Measurements from ENCODE around the gene TENT4B.

Gene TENT4B

DNA sequence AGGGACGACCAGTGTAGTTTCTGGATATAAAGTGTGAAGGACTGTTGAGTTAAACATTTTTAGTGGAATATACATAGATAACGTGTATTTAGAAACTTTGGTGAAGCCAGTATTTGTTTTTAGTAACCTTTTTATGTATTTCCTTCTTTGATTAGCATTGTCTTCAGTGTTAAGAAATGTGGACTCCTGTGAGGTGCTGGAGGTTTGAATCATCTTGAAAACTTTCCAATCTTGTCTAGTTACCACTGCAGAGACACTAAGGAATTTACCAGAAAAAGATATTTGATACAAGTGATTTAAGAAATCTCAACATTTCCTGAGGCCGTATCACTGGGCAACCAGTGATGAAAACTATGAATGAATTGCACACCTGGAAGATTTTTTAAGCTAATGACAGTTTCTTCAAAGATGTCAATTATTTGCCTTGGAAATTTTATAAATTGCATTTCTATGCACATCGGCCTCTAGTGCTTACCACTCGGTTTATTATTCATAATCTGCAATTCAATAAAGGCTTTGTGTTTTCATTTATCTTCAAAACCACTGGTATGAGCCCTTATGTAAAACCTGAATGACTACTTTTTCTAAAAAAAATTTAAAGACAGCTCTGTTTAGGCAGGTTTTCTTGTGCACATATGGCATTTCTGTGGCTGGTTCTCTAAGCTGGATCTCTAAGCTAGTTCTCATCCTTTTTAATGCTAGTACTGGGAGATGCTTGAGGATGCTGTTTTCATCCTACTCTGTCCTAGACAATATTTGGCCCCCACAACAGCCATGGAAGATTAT, 81.9 kb downstream of the TENT4B start:
- no peak for DNase-seq (ENCODE audit: low spot score)

- DNase-seq (ENCODE audit: low spot score) = no peak
These were observed 82.5 kb downstream of the TENT4B start for GRCh38 chr16:50235581-50235980.

DNA sequence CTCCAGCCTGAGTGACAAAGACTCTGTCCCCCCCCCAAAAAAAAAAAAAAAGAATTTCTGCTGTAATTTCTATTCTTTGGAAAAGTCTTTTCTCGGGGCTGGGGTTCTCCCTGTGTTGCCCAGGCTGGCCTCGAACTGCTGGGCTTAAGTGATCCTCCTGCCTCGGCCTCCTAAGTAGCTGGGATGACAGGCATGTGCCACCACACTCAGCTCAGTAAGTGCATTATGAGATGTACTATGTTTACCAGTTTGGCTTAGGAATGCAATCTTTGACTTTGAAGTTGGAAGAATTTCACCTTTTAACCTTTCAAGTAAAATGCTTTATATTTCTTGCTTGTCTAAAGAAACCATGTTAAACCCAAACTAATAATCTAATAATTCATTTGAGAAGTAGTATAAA, 85.2 kb downstream of the TENT4B start:
- DNase-seq (ENCODE audit: low spot score) = no peak

GRCh38 chr16:50238868-50239301, 85.8 kb downstream of the TENT4B start:
- DNase-seq (ENCODE audit: low spot score) = no peak

DNA sequence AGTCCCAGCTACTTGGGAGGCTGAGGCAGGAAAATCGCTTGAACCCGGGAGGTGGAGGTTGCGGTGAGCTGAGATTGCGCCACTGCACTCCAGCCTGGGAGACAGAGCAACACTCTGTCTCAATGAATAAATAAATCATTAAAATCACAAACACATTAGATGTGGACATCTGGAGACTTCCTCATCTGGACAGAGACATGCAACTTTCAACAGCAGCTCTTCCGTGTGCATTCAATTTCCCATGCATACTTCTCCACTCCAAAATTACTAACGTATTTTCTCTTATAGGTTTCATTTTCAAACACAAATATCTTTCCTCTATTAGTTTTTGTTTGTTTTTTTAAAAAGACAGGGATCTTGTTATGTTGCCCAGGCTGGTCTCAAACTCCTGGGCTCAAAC, 89.9 kb downstream of the TENT4B start:
- DNase-seq (ENCODE audit: low spot score) = peak; percentile 57

DNA sequence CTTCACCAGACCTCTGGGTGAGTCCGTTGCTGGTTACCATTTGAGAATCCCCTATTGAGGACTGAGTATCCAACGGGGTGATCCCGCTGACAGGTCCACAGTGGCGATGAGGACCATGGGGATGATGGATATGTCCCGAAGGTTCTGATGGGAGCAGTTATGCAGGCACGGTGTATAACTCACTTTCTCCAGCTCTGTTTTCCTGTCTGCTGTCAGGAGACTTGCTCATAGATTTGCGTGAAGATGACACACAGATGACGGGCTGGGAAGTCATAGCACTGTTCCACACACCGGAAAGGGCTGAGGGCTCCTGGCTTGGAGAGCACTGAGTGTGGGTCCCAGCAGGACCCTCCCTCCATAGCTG, 91.0 kb downstream of the TENT4B start:
- no peak for DNase-seq (ENCODE audit: low spot score)

DNA sequence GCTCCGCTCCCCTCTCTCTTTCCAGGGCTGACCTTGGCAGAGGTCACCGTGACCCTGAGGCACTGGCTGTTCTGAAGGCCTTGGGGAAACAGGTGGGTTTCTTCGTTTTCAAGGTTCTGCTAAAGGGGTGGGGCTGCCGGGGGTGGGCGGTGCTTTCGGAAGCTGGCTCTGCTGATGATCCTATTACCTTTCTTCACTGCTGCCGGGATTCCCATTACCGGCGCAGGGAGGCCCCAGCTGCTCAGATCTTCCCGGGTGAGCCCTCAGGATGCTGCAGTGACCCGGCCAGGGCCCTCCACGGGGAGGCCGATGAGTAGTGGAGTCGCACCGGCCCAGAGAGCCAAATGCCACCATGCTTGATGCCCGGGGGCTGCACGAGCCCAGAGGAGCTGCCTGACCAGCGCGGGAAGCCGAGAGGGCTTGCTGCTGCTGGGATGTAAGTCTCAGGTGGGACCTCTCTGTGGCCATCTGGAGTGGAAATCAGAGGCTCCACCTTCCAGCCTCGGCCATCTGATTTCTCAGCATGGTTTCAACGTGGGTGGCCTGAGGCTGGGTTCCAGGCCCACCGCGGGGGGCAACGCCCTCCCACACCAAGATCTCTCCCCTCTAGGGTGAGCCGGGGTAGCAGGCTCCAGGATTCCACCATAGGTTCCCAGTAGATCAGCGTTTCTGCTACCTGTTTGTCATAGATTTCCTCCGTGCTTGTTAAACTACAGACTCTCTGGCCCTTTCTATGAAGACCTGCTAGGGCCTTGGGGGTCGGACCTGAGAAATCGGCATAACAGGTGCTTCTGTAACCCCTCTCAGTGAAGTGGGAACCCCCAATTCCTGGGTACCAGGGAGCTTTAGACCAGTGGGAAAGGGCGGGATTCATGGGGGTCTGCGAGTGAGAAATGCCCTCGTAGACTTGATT, 91.7 kb downstream of the TENT4B start:
- DNase-seq (ENCODE audit: low spot score) = no peak

GRCh38 chr16:50245417-50246298, 92.6 kb downstream of the TENT4B start:
- DNase-seq (ENCODE audit: low spot score) = peak; percentile 90

DNA sequence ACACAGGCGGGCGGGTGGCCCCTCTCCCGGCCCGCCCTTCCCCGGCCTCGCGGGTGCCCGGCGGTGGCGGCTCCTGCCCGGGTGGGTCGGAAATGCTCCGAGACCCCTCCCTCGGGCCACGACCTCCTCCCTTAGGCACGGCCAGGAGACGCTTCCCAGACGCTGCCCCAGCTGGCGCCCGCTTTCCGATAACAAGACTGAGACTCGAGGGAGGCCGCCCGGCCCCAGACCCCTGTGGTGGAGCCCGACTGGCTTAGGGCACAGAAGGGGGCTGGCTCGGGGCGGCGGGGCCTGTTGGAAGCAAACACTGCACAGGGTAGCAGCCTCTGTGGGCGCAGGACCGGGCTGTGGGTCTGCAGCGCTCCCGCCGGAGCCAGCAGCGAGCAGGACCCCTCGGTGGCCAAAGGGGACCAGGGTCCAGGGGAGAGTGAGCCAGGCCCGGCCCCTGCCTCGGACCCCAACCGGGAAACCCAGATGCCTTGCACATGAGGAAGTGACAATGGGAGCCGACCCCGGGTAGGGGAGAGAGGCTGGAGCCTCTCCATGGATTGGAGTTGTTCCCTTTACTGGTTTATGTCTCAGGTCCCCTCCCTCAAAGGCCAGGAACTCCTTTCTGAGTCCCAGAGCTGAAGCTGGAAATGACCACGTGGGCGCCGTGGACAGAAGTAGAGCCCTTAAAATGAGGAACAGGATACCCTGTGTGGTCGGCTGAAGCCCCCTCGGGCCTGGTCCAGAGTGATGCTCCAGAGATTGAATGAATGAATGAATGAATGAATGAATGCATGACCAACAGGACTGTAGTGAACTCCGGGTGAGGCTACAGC, 93.4 kb downstream of the TENT4B start:
- no peak for DNase-seq (ENCODE audit: low spot score)

DNA sequence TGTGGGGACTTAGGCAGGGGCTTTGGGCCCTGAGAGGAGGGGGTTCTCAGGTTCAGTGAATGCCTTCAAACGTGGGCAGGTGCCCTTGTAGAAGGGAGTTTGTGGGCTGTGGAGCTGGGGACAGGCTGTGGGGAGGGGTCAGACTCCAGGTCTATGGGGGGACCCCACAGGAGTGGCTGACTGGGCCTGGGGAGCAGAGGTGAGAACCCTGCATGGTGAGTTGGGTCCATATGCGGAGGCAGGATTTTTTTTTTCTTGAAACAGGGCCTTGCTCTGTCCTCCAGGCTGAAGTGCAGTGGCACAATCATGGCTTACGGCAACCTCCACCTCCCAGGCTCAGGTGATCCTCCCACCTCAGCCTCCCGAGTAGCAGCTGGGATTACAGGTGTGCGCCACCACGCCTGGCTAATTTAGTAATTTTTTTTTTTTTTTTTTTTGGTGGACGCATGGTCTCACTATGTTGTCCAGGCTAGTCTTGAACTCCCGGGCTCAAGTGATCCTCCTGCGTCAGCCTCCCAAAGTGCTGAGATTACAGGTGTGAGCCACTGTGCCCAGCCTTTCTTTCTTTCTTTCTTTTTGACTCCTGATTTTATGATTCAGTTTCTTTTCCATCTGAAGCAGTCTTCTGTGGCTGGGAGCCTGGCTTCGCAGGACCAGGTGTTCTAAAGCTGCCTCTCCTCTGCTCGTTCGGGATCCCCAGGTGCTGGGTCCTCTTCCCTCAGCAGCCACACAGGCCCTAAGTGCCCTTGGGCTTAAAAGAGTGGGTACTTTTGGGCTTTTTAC, 94.2 kb downstream of the TENT4B start:
- DNase-seq (ENCODE audit: low spot score) = no peak

DNA sequence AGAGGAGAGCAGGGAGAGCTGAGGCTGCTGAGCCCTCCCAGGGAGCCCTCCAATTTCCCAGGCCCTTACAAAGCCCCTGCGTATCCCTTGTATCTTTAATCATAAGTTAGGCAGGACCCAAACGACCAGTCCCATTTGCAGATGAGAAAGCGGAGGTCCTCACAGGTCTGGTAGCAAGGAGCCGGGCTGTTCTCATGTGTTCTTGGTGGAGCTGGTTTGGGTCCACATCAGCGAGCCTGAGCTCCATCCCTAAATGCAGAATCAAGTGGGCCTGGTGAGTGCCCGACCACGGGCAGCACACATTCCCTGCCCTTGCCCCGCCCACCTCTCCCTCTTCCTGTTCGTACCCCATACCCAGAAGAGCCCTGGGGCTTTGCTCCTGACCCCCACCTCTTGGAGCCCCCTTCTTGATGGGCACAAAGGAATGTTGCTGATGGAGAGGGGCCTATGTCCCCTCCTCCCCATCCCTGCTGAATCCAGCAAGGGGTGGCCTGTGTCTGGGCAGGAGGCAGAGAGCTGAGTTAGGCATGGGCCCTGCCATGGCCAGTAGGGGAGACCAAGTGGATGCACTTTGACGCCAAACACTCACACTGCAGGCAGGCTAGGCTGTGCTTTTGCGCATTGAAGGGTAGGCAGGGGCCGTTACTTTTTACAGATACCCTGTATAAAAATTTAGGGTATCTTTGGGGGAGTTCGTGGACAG, 95.0 kb downstream of the TENT4B start:
- no peak for DNase-seq (ENCODE audit: low spot score)

- DNase-seq (ENCODE audit: low spot score) = no peak
These were observed 95.7 kb downstream of the TENT4B start for GRCh38 chr16:50248845-50249244.

DNA sequence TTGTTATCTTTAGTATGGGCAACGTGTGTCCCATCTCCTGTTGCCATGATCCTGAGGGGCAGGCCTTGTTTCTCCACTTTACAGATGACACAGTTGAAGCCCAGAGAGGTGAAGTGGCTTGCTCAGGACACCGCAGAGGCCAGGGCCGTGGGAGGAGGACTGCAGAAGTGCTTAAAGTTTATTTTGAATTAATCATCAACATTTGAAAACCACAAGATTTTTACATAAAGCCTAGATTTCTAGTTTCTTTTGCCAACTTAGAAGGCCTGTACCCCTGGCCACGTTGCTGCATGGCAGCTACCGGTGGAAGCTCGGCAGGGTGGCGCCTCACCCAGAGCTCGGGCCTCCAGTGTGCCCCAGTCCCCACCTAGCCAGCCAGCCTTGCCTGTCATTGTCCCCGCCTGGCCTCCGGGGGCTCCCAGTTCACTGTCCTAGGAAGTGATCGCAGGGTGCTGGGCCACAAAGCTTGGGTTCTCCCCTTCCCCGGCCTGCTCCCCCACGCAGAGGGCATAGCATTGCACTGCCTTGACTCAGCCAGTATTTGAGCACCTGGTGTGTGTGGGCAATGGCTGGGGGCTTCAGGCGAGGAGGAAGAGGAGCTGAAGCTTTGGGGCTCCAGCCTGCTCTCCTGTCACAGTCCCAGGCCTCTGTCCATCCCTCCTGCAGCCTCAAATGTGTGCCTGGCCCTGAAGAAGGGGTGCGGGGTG, 98.4 kb downstream of the TENT4B start:
- peak; percentile 86 for DNase-seq (ENCODE audit: low spot score)

GRCh38 chr16:50252082-50252611, 99.0 kb downstream of the TENT4B start:
- DNase-seq (ENCODE audit: low spot score) = no peak

- no peak for DNase-seq (ENCODE audit: low spot score)
These were observed 99.9 kb downstream of the TENT4B start for GRCh38 chr16:50252874-50253513.

DNA sequence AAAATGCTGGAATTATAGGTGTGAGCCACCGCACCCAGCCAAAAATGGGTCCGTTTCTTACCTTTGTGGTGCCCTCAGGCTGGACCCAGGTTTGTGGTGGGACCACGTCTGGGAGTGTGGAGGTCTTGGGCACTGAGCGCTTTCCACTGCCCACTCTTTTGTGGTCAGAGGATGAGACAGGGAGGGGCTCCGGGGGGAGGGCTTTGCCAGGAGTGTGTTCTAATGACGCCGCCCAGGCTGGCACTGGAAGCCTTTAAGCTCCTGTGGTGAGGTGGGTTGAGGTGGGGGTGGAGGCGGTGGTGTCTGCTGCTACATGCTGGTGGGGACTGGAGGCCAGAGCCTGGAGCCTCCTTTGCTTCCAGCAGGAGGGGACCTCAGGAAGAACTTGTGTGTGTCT, 100.4 kb downstream of the TENT4B start:
- DNase-seq (ENCODE audit: low spot score) = no peak

DNA sequence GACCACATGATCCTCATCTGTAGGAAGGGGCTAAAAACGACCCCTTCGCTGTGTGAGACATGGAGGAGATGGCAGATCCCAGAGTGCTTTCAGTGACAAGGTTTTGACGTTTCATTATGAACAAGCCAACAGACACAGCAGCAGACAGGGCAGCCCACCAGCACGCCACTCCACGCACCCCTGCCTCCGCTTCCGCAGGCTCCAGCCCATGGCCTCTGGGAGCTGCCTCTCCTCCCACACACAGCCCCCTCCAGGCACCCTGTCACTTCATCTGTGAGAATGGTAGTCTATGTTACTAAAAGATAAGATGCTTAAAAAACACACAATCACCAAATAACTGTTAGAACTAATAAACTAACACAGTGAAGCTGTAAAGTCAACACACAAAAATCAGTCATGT, 101.0 kb downstream of the TENT4B start:
- no peak for DNase-seq (ENCODE audit: low spot score)

- DNase-seq (ENCODE audit: low spot score) = no peak
These were observed 102.4 kb downstream of the TENT4B start for GRCh38 chr16:50255538-50255937.
